Endothelial cell of hepatic sinusoid (primary cell): ENCODE measurements around the gene LRR1.
"Not testable (repeated sequence)": the region's sequence is repeated elsewhere in the genome, so short reads cannot be mapped to it uniquely, and the experiment has no call there.

ENCODE experiments used
- in situ Hi-C: cut with HindIII; loops from 2 replicates; pipeline ENCODE4 v1.10.0; 2017; ENCODE audit warnings: low sequenced_read_pairs

Gene LRR1

DNA sequence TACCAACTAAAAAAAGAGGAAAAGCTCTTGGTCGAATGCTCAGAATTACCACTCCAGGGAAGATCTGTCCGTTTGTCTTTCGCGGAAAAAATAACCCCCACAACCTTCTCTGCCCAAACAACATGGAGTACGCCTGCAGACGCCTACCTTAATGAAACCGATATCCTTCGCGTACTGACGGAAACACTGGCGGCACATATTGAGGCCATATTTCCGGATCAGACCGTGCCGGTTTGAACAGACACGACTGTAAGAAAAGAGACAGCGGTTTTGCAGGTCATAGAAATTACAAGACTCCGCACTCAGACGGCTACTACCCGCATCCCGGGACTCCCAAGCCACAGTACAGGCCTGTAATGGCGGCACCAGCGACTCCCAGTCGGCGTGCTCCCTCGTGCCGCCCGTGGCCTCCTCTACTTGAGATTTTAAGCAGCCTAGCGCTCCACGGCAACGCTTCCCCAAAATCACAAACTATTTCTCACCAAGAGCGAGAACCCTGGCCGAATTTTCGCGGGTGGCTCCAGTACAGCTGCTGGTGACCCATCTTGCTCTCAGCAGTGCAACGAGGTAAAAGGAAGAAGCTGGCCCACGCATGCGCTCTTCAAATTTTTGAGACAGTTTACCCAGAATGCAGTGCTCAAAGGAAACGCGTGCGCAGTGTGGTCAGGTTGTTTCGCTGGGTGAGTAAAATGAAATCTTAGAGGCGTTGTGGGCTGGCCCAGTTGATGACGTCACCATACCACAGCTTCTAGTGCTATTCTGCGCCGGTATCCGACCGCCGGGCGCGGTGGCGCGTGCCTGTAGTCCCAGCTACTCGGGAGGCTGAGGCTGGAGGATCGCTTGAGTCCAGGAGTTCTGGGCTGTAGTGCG, 12.7 kb upstream of the LRR1 start, which contains the start of gene RPS29:
TSS of gene RPS29 (minus strand) at position 578 of the 870 bp plus-strand sequence. CDS start at position 544, 34 bp downstream.
- in situ Hi-C loops, result loop anchor here (10.0 kb wide), 1 partner anchor 69 kb away; no protein-coding TSS in a partner anchor

DNA sequence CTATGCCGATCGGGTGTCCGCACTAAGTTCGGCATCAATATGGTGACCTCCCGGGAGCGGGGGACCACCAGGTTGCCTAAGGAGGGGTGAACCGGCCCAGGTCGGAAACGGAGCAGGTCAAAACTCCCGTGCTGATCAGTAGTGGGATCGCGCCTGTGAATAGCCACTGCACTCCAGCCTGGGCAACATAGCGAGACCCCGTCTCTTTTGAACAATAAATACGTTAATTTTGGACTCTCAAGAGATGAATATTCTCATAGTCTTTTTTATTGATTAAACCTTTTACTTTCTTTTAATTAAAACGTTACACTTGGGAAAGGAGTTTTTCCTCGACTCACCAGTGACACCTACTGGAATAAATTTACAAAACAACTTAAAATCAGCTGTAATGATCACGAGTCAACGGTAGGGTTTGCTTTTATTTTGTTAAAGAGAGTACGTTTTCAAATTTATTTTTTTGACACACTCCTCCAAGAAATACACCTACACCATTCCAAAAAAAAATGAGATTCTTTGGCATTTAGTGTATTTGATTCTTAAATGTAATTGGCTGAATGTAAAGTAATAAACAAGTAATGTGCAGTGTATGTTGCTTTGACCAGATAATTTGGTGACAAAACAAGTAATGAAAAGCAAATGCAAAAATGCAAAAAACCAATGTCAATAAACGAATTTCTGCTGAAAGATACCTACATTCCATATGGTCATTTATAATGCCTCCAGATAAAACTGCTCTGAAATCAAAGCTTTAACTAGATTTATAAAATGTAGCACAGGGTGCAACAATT, 11.9 kb upstream of the LRR1 start:
- in situ Hi-C loops, result loop anchor here (10.0 kb wide), 1 partner anchor 68 kb away; no protein-coding TSS in a partner anchor

DNA sequence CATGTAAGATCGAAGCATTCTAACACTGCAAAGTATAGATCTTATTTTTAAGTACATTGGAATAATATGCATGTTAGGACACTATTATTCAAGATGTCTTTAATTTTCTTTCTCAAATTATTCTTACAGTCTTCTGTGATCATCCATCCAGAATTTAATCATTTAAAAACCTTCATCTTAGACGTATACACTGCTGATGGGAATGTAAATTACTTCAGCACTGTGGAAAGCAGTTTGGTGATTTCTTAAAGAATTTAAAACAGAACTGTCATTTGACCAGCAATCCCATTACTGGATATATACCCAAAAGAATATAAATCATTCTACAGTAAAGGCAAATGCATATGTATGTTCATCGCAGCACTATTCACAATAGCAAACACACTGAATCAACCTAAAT, 9.4 kb upstream of the LRR1 start:
- in situ Hi-C loops, result loop anchor here (10.0 kb wide), 1 partner anchor 65 kb away; no protein-coding TSS in a partner anchor

DNA sequence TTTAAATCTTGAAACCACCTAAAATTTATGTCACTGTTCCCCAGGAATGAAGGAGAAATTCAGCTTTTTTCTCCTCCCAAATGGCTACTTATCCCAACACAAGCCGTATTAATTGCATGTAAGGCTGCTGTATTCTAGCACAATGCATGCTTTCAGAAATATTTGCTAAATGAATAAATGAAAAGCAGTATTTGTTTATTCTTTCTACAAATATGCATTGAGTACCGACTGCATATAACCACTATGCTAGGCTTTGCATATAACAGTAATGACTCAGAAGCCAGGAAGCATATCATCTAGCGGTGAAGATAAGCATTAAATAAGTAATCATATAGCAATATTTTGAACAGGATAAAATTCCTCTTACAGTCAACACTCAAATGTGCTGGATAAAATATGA, 5.7 kb upstream of the LRR1 start:
- in situ Hi-C loops, result no loop called here

DNA sequence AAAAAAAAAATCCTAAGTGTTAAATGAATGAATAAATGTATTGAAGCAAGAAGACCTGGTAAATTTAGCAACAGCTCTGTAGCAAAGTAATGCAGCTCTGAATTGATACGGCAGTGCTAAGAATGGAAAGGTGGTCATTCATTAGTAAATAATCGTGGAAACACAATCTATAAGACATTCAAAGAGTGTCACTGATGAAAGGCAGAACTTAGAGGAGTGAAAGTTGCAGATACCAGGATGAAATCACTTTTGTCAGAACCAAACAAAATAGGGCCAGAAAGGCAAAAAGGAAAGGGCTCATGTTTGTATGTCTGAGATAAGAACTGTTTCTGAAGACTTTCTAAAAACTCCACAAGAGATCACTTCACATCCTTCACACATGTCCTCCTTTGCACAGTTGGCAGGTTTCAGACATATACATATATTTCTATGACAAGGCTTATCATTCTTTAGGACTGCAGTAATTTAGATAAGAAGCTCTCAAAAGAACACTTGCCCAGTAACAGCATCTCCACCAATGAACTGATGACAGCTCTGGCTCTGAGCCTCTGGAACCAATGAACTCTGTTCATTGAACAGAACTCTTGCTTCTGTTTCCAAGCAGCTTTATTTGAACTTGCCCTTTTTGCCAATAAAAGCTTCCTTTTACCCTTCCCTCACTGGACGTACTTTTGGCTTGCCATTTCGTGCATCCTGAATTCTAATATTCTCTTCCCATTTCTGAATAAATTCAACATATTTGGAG, 4.2 kb upstream of the LRR1 start:
- in situ Hi-C loops, result no loop called here

DNA sequence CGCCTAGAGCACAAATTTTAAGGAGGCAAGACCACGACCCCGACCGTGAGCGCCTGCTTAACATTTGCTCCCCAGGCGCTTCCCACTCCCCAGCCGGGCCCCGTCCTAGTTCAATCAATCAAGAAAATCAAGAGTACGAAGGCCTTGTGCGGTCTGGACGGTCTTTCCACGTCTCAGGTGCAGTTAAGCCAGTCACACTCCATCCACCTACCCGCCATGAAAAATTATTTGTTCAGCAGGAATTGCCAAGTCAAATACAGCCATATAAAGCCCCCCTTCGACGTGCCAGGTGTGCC, 603 bp upstream of the LRR1 start:
- in situ Hi-C loops, result no loop called here

DNA sequence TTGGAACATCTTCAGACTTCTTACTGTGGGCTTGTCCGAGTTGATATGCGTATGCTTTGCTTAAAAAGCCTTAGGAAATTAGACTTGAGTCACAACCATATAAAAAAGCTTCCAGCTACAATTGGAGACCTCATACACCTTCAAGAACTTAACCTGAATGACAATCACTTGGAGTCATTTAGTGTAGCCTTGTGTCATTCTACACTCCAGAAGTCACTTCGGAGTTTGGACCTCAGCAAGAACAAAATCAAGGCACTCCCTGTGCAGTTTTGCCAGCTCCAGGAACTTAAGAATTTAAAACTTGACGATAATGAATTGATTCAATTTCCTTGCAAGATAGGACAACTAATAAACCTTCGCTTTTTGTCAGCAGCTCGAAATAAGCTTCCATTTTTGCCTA, 8.8 kb downstream of the LRR1 start:
- in situ Hi-C loops, result no loop called here

DNA sequence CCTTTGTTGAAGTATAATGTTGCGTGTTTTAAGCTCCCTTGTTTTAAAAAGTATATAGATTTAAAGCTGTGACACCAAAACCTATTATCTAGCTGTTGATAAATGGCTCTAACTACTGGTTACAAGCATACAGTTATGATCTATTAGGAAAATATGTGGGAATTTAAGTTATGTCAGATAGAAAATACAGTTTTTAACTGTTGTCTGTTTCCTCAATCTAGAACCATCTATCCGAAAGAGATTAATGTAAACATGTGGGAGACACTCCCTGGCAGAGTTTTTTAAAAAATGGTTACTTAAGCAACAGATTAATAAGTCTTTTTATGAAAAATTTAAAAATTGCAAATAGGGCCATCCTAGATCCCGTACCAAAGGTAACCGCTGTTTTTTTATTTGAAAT, 13.5 kb downstream of the LRR1 start:
- in situ Hi-C loops, result no loop called here

DNA sequence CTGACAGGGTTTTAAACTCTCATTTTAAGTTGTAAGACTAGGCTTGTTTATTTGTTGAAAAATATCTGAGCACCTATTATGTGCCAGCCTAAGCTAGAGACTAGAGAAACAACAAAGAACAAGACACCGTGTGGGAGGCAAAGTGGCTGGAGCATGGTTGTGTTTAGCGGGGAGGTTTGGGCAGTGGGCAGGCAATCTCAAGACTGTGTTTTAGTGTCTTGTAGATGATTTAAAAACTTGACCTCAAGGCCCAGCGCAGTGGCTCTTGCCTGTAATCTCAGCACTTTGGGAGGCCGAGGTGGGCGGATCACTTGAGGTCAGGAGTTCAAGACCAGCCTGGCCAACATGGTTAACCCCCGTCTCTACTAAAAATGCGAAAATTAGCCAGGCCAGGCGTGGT, 13.9 kb downstream of the LRR1 start:
- in situ Hi-C loops, result no loop called here

DNA sequence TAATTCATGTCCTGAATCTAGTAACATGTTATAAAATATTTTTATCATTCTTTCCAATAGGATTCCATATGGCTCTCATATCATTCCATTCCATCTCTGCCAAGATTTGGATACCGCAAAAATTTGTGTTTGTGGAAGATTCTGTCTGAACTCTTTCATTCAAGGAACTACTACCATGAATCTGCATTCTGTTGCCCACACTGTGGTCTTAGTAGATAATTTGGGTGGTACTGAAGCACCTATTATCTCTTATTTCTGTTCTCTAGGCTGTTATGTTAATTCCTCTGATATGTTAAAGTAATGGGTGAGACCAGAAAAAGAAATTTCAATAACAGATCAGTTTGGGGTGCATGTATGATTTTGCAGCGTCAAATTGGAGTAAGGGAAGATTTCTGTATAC, 15.5 kb downstream of the LRR1 start:
- in situ Hi-C loops, result no loop called here

DNA sequence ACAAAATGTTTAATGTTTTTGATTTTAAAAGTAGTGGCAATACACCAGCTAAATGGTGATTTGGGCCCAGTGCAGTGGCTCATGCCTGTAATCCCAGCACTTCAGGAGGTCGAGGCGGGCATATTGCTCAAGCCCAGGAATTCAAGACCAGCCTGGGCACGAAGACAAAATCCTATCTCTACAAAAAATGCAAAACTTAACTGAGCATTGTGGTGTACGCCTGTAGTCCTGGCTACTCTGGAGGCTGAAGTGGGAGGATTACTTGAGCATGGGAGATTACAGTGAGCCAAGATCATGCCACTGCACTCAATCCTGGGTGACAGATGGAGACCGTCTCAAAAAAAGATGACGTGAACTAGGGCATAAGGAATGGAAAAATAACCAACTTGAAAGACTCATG, 17.0 kb downstream of the LRR1 start:
- in situ Hi-C loops, result no loop called here

DNA sequence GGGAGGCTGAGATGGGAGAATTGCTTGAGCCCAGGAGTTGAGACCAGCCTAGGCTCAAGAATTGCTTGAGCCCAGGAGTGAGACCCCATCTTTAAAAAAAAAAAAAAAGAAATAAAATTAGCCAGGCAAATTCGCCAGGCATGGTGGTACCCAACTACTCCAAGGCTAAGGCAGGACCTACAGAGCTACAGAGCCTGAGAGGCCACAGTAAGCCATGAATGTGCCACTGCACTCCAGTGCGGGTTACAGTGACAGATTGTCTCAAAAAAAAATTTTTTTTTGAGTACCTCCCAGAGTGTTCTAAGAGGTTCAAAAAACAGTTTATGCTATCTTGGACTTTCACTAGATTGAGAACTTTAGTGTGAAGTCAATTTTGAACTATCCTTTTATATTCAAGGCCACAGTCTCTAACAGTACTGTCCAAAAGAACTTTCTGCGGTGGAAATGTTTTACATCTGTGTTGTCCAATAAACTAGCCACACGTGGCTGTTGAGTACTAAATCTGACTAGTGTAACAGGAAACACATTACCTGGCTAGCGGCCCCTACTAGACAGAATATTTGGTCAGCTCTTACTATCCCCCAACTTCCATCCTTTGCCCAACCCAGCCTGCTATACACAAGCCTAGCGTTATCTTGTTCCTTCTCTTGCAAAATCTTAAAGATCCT, 19.2 kb downstream of the LRR1 start:
- in situ Hi-C loops, result no loop called here

DNA sequence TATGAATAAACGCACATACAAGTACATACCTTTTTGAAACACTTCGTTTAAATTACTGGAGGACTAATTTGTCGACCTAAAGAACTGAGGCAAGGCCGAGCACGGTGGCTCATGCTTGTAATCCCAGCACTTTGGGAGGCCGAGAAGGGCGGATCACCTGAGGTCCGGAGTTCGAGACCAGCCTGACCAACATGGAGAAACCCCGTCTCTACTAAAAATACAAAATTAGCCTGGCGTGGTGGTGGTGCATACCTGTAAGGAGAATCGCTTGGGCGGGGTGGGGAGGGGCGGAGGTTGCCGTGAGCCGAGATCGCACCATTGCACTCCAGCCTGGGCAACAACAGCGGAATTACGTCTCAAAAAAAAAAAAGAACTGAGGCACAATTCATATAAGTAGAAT, 20.5 kb downstream of the LRR1 start:
- in situ Hi-C loops, result not testable (repeated sequence)

DNA sequence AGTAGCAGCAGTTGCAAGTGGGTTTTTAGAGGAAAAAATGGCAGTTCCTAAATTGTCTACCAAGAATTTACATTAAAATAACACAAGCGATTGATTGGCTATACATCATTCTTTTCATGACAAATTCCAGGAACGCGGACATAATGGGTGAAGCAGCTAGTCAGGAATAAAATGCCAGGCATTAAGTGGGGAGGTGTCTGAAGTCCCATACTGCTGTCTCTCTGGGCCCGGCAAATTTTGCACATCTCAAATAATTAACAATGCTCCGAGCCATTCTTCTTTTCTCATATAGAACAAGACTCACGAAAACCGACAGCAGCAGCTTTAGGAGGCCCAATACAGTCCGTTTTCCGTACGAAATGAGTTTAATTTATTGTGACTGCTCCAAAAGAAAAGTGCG, 21.0 kb downstream of the LRR1 start:
- in situ Hi-C loops, result no loop called here

DNA sequence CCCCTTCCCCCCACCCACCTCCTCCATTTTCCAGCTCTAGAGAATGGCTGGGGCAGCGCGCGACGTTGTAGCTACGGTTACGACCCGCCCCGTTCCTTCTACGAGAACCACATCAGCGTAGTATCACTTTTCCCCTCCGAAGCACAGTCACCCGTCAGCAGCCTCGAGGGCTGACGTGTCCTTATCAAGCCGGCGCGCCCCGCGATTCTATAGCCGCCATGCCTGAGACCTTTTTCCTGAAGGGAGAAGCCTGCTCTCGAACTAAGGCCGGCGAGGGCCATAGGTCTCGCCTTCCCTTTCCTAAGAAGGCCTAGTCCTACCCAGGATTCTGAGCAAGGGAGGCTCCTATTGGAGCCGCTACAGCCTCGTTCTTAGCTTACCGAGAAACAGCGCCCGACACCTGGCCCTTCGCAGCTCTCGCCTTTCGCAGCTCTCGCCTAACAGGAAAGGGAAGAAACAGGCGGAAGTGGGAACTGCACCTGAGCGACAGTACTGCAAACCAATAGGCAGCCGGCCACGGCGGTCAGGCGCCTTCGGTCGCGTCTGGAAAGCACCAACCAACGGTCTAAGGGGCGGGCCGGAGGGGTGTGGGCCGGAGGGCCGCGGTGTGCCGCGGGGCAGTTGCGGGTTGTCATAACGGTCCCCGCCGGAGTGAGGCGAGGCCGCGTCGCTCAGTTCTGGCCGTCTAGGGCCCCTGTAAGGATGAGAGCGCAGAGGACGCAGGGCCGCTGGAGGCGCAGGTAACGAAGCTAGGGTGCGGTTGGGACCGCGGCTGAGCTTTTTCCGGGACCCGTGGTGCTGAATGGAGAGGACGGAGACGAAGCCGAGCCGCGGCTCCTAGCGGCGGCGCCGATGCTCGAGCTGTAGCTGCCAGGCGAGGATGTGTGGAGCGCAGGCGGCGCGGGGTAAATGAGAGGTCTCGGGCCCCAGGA, 21.7 kb downstream of the LRR1 start, which contains the start of the genes MGAT2 and RPL36AL:
TSS of gene MGAT2 (plus strand) at position 618 of the 932 bp plus-strand sequence. CDS start 470 bp downstream, outside the sequence.
TSS of gene RPL36AL (minus strand) at position 445 of the 932 bp plus-strand sequence. CDS start 1,522 bp downstream, outside the sequence.
- in situ Hi-C loops, result no loop called here

DNA sequence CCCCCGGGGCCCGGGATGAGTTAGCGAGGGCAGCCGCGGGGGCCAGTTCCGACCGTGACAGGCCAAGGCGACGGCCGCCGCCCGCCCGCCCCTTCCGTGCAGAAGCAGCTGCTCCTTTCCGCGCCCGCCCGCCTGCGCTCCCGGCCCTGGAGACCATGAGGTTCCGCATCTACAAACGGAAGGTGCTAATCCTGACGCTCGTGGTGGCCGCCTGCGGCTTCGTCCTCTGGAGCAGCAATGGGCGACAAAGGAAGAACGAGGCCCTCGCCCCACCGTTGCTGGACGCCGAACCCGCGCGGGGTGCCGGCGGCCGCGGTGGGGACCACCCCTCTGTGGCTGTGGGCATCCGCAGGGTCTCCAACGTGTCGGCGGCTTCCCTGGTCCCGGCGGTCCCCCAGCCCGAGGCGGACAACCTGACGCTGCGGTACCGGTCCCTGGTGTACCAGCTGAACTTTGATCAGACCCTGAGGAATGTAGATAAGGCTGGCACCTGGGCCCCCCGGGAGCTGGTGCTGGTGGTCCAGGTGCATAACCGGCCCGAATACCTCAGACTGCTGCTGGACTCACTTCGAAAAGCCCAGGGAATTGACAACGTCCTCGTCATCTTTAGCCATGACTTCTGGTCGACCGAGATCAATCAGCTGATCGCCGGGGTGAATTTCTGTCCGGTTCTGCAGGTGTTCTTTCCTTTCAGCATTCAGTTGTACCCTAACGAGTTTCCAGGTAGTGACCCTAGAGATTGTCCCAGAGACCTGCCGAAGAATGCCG, 22.6 kb downstream of the LRR1 start:
- in situ Hi-C loops, result no loop called here

DNA sequence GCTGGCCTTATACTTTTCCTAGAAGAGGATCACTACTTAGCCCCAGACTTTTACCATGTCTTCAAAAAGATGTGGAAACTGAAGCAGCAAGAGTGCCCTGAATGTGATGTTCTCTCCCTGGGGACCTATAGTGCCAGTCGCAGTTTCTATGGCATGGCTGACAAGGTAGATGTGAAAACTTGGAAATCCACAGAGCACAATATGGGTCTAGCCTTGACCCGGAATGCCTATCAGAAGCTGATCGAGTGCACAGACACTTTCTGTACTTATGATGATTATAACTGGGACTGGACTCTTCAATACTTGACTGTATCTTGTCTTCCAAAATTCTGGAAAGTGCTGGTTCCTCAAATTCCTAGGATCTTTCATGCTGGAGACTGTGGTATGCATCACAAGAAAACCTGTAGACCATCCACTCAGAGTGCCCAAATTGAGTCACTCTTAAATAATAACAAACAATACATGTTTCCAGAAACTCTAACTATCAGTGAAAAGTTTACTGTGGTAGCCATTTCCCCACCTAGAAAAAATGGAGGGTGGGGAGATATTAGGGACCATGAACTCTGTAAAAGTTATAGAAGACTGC, 23.4 kb downstream of the LRR1 start:
- in situ Hi-C loops, result no loop called here

DNA sequence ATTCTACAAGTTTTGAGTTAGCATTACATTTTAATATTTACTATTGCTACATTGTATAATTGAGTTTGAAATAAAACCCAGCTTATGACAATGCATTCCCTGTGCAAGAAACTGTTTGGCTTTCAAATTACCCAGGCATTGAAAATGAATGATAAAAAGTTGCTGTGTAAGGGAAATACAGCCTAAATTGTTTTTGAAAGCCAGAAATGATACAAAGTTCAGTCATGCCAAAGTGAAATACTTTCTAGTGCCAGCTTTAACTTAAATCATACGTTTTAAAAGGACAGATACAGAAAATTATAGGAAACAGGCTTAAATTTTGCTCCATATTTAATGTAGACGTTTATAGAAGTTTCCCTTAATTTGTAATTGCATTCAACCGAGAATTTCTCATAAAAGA, 24.6 kb downstream of the LRR1 start:
- in situ Hi-C loops, result no loop called here
